Measurements from ENCODE around the gene FOCAD. TPM values are rescaled to one million over a fixed set of nuclear protein-coding genes. Genes with fewer than 3 reads are reported as not detected.

The FOCAD gene
- total RNA-seq, 1 experiment from 2014 or later = 43.3 TPM

GRCh38 chr9:21023861-21024260 lies 339.8 kb downstream of the FOCAD start:
- Histone ChIP-seq H4K5ac (ENCODE audit: insufficient read length, low read depth, low read length) (no peak overlapping the region), H3K56ac (ENCODE audit: insufficient read length, low read depth, low read length) (no peak overlapping the region), H2BK12ac (ENCODE audit: insufficient read length, low read depth, low read length) (no peak overlapping the region), H3K23ac (ENCODE audit: insufficient read length, low read depth, low read length) (no peak overlapping the region), H4K8ac (replicated peaks; ENCODE audit: insufficient read length, low read depth, low read length) (no peak overlapping the region), H2BK5ac (ENCODE audit: insufficient read length, low read length) (no peak overlapping the region), H3T11ph (ENCODE audit: low read length) (no peak overlapping the region), H3K9me3 (ENCODE audit: control insufficient read depth, low read depth, low read length) (no peaks in the 10 kb centered on the region), H3K27me3 (ENCODE audit: insufficient read depth, low read length) (no peaks in the 10 kb centered on the region), H3K18ac (ENCODE audit: insufficient read length, low read depth, low read length) (no peak overlapping the region), H2BK120ac (ENCODE audit: low read depth, low read length, poor library complexity, severe bottlenecking) (no peak overlapping the region), H3K9ac (ENCODE audit: extremely low read depth, insufficient read length, low read length) (no peak overlapping the region), H4K91ac (ENCODE audit: insufficient read length, low read depth, low read length) (no peak overlapping the region), H3K14ac (ENCODE audit: insufficient read depth, low read length) (no peak overlapping the region), H3K4ac (ENCODE audit: low read depth, low read length) (no peak overlapping the region), H3K27ac (ENCODE audit: insufficient read length, low read depth, low read length) (no peak overlapping the region), H2BK15ac (ENCODE audit: low read depth, low read length) (no peak overlapping the region), H3K4me1 (ENCODE audit: insufficient read depth, low read length) (no peaks in the 10 kb centered on the region), H3K79me1 (ENCODE audit: insufficient read depth, low read depth, low read length, poor library complexity, severe bottlenecking) (no peaks in the 10 kb centered on the region), H2AK5ac (ENCODE audit: insufficient read length, low read length) (no peak overlapping the region), H3K79me2 (ENCODE audit: insufficient read depth, low read length) (no peaks in the 10 kb centered on the region), H3K4me2 (ENCODE audit: insufficient read depth, insufficient read length, low read length) (no peak overlapping the region), H2AFZ (ENCODE audit: low read length) (no peak overlapping the region), H3K23me2 (ENCODE audit: insufficient read length, low read depth, low read length, poor library complexity, severe bottlenecking) (no peaks in the 10 kb centered on the region), H2BK20ac (ENCODE audit: low read depth, low read length, poor library complexity, severe bottlenecking) (no peak overlapping the region), H4K20me1 (ENCODE audit: control insufficient read depth, insufficient read depth, insufficient read length) (no peaks in the 10 kb centered on the region)
- WGBS (ENCODE audit: extremely low coverage, insufficient read length, low lambda C conversion rate) = no CpG with 5 or more reads among the region's 2 CpGs
- Mint-ChIP-seq H3K27ac (no peak overlapping the region), H3K36me3 (ENCODE audit: insufficient read depth in 1 of 3, low read depth in 3 of 3) (peaks cover 0 to 15% (median 0%) of the 10 kb centered on the region in 3 experiments; a peak in 2 of 7 replicates), H3K9me3 (peaks cover 4% of the 10 kb centered on the region in 2 experiments; a peak in 2 of 5 replicates), H3K4me1 (peaks cover 0 to 13% of the 10 kb centered on the region in 2 experiments; a peak in 2 of 4 replicates), H3K4me3 (no peak overlapping the region), H3K27me3 (ENCODE audit: low read depth) (no peaks in the 10 kb centered on the region)
- TF ChIP-seq CTCF (conservative IDR thresholded peaks at IDR 0.05) = no peak
- DNase-seq = no peak
